PFSK-1 (cell line): ENCODE data around the gene MAP7D3.

Source experiments
- FOXP2 ChIP-seq: optimal IDR thresholded peaks from 2 replicates; pipeline ENCODE3; 2011; ENCODE audit warnings: borderline replicate concordance, control low read depth, inconsistent platforms; ENCODE audit not compliant: insufficient read depth; ENCODE audit errors: extremely low read length, extremely low read depth
- POLR2AphosphoS5 ChIP-seq: IDR thresholded peaks from 2 replicates; pipeline ENCODE4 v1.6.1; 2012; ENCODE audit warnings: low read depth, mild to moderate bottlenecking, control low read depth, low read length, moderate library complexity
- REST ChIP-seq, 2 experiments: IDR thresholded peaks; 2 replicates each; pipeline versions ENCODE4 v1.6.1 to v1.8.0; 2011 to 2012; ENCODE audit warnings: low read depth in 2 of 2, low read length in 2 of 2, control low read depth in 1 of 2, inconsistent platforms in 1 of 2, mild to moderate bottlenecking in 1 of 2, moderate library complexity in 1 of 2; ENCODE audit not compliant: insufficient read depth in 1 of 2
- SIN3A ChIP-seq: IDR thresholded peaks from 2 replicates; pipeline ENCODE4 v1.6.1; 2012; ENCODE audit warnings: mild to moderate bottlenecking, low read length, moderate library complexity, borderline replicate concordance; ENCODE audit not compliant: insufficient read depth
- TAF1 ChIP-seq: IDR thresholded peaks from 2 replicates; pipeline ENCODE4 v1.6.1; 2012; ENCODE audit warnings: low read length, control low read depth, borderline replicate concordance; ENCODE audit not compliant: insufficient read depth

MAP7D3 gene

GRCh38 chrX:136171420-136171819 lies 79.8 kb downstream of the MAP7D3 start:
- TF ChIP-seq TAF1, result no peak

- TF ChIP-seq TAF1 (no peak), SIN3A (no peak), FOXP2 (no peak), POLR2AphosphoS5 (no peak), REST (IDR thresholded peaks at IDR 0.05; ENCODE audit: insufficient read depth in 1 of 2, low read depth in 2 of 2, low read length in 2 of 2) (no peak)
These were observed 80.9 kb downstream of the MAP7D3 start for GRCh38 chrX:136170139-136170800.

GRCh38 chrX:136168929-136169735 lies 82.1 kb downstream of the MAP7D3 start:
- no peak for TF ChIP-seq REST (IDR thresholded peaks at IDR 0.05; ENCODE audit: insufficient read depth in 1 of 2, low read depth in 2 of 2, low read length in 2 of 2)

GRCh38 chrX:136166221-136166855 lies 84.9 kb downstream of the MAP7D3 start:
- TF ChIP-seq SIN3A, result no peak
- TF ChIP-seq POLR2AphosphoS5, result no peak
- TF ChIP-seq REST (IDR thresholded peaks at IDR 0.05; ENCODE audit: insufficient read depth in 1 of 2, low read depth in 2 of 2, low read length in 2 of 2), result no peak
- no peak for TF ChIP-seq TAF1
- TF ChIP-seq FOXP2, result no peak

- TF ChIP-seq REST (IDR thresholded peaks at IDR 0.05; ENCODE audit: insufficient read depth in 1 of 2, low read depth in 2 of 2, low read length in 2 of 2) (no peak), POLR2AphosphoS5 (no peak), TAF1 (no peak), SIN3A (no peak), FOXP2 (no peak)
These were observed 85.8 kb downstream of the MAP7D3 start for GRCh38 chrX:136165406-136165805.
